Measurements from ENCODE around the gene SHROOM2.

DNA sequence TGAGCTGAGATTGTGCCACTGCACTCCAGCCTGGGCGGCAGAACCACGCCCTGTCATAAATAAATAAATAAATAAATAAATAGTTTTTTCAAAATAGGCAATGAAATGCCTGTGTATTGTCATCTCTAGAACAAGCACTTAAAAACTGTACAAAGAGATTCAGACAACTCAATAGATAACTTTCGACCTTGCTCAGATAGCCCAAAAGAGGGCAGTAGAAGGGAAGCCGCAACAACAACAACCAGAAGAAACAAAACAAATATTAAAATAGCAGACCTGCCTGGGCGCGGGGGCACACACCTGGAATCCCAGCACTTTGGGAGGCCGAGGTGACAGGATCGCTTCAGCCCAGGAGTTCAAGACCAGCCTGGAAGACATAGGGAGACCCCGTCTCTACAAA is 171.5 kb downstream of the SHROOM2 start:
- TF ChIP-seq CEBPB (IDR thresholded peaks at IDR 0.05) (no peak), TAF1 (IDR thresholded peaks at IDR 0.05; ENCODE audit: low read depth) (no peak), EP300 (IDR thresholded peaks at IDR 0.05; ENCODE audit: borderline replicate concordance) (no peak), YY1 (IDR thresholded peaks at IDR 0.05; ENCODE audit: low read depth) (no peak)
